Endothelial cell of hepatic sinusoid (primary cell): ENCODE data around the gene RBM38.

Experiments used
- in situ Hi-C: cut with HindIII; loops from 2 replicates; pipeline ENCODE4 v1.10.0; 2017; ENCODE audit warnings: low sequenced_read_pairs

The RBM38 gene

DNA sequence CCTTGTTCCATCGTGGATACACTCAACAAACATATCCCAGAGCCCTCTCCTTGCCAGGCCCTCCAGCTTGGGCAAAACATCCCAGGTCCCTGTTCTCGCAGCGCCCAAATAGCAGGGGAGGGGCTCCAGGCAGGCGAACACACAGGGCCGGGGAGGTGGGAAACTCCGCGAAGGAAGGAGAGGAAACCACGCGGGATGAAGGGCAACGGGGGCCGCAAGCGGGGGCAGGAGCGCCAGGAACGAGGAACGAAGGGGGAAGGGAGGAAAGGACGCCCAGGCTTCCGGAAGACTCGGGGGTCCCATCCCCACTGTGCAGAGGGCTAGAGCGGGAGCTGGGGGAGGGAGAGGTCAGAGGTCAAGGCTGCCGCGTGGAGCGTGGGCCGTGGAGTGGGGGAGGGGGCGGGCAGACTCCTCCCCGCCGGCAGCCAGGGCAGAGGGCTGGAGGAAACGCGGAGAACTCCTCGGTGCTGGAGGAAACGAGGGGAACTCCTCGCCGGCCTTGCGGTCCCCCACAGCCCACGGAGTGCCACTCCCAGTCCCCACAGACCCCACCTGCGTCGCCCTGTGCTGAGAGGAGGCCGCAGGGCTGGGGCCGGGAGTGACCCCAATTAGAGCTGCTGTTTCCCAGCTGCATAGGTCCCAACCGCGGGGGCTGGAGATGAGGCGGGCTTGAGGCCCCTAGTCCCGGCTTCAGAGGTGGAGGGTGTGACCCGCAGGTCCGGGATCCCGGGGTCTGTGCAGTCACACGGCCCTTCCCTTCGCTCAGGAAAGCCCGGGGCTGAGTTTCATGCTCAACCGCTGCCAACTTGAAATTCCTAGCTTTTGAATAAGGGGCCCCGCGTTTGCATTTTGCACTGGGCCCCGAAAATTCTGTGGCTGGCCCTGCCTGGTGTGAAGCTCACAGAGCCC is 1.2 kb upstream of the RBM38 start:
- in situ Hi-C loops: no loop called here

DNA sequence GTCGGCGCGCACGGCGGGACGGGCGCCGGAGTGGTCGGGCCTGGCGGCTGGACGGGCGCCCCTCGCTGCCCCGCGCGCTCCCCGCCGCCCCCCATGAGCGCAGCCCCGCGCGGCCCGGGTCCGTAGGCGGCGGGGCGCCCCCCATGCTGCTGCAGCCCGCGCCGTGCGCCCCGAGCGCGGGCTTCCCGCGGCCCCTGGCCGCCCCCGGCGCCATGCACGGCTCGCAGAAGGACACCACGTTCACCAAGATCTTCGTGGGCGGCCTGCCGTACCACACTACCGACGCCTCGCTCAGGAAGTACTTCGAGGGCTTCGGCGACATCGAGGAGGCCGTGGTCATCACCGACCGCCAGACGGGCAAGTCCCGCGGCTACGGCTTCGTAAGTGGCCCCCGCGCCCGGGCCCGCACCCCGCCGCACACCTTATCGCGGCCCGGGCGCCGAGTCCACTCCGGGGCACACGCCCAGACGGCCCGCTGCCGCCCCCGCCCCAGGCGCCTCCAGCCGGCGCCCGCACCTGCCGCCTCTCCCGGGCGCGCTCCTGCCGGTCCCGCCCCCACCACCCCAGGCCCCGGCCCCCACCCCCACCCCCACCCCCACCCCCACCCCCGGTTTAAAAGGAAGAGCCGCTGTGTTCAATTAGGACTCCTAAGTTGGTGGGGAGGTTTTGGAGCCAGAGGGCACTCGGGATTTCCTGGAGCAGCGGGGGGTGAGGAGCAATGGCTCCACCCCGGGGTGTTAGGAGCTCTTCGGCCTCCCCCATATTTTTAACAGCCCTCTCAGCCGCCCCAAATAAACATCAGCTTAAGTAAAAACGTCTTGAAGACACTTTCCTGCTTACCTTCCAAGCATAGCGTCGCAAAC is 474 bp downstream of the RBM38 start:
- in situ Hi-C loops: no loop called here

DNA sequence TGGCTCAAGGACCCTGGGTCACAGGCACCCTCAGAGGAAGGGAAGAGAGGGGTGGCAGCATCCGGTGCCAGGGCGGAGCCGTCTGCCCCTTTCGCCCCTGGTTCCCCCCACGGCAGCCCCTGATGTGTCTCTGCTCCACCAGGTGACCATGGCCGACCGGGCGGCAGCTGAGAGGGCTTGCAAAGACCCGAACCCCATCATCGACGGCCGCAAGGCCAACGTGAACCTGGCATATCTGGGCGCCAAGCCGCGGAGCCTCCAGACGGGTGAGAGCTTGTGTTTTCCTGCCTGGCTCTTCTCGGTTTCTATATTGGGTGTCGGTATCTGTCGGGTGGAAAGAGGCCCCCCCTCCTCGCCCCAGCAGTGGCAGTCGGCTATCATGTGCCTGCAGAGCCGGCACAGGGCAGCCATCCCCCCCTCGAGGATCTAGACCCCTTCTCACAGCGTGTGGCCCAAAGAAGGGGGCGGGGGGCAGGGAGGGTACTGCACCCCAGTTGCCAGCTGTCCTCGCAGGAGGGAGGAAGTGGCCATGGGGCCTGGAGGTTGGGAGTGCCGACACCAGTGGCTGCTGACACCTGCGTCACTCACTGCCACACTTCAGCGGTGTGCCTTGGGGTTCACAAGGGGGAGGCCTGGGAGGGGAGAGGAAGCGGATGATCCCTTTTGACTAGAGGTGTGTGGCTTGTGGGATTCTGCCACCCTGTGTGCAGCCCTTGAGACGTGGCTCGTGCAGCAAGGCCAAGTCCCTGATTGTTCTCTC is 1.5 kb downstream of the RBM38 start:
- in situ Hi-C loops: no loop called here

DNA sequence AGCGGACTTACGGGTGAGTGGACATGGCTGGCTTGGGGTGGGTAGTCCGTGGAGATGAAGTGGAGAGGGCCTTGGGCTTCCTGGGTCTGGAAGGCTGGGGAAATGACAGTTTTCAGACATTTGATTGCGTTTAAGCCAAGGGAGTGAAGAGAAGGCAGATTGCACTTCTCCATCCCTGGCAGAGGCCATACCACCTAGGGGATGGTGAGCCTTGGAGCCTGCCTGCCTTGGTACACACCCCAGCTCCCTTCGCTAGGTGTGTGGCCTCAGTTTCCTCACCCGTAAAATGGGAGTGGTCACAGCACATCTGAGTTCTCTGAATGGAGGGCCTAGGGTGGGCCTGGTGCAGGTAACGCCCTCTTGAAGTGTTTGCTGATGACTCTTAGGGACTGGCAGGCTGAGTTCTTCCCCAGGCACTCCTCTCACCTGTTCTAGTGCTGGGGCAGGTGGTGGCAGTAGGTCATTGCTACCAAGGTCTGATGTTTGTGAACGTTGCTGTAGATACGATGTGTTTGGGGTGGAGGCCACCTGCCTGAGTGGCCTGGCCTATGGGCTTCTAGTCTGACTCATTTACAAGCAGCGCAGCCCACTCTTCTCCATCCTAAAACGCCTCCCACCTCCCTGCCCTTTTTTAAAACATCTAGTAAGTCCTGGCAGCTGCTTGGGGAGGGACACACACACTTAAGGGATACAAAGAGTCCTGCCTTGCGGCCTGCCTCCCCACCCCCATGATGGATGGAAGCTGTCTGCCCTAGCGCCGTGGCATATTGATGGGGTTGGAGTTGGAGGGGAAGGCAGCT is 2.3 kb downstream of the RBM38 start:
- in situ Hi-C loops: no loop called here

DNA sequence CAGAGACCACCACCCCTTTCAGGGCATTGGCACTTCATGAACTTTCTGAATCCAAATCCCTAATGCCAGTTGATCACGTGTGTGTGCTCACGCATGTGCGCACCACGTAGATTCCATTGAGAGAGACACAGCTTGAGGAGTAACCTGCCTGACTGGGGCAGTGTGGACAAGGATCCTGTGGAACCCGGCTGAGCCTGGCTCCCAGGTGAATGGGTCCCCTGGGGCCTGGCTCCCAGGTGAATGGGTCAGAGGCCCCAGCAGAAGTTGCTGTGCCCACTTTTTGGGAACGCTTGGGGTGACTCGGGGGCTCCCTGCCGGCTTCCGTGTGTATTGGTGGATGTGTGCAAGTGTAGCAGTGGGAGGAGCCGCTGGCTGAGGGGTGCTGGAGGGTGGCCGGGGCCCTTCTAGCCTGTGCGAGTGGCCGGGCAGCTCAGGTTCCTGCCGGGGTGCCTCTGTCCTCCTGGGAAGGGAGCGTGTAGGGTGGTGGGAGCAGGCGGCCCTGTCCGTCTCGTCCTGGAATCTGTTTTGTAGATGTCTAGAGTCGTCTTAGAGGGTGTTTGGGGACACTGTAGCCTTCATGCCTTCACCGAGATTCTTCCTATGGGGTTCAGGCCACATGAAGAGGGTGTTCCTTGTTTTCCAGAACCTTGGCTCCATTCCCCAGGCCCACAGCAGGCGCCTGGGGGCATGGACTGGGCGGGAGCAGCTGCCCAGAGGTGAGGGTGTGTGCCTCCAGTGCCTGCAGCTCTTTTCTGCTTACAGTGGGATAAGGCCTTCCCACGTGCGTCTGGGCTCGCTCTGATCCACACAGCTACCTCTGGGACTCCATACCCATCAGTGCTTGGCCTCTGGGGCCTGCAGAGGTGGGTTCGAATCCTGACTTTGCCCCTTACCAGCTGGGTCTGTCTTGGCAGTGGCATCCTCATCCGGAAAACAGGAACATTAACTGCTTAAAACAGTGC is 3.2 kb downstream of the RBM38 start:
- in situ Hi-C loops: no loop called here

DNA sequence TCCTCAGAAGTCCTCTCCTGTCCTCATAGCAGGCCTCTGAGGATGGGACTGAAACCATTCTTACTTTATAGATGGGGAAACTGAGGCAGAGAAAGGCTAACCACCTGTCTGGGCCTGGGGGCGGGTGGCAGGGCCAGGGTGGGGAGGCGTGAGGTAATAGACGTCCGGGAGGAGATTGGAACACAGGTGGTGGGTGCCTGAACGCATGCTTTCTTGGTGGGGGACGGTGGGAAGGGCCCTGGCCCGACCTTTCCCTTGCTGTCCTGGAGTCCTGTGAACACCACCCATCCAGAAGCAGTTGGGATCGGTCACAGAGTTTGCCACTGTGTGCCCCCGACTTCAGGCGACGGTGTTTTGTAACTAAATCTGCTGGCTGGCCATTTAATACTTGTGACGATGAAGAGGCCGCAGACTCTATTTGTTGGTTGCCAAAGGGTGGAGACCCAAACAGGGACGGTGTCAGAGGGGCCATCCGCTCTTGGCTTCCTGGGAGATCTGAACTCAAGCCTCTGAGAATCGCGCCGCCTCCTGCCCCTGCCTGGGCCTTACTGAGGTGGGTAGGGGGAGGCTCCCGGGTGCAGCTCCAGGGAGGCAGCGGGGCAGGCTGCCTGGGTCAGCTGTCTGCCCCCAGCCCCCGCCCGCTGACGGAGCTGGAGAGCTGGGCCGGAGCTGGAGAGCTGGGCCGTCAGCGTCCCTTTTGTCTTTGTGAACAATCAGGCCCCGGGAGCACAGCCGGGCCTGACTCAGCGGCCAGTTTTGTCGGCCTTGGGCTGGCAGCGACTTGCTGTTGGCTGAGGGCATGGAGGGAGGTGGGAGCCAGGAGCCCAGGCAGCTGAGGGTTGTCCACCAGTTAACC is 4.1 kb downstream of the RBM38 start:
- in situ Hi-C loops: no loop called here

DNA sequence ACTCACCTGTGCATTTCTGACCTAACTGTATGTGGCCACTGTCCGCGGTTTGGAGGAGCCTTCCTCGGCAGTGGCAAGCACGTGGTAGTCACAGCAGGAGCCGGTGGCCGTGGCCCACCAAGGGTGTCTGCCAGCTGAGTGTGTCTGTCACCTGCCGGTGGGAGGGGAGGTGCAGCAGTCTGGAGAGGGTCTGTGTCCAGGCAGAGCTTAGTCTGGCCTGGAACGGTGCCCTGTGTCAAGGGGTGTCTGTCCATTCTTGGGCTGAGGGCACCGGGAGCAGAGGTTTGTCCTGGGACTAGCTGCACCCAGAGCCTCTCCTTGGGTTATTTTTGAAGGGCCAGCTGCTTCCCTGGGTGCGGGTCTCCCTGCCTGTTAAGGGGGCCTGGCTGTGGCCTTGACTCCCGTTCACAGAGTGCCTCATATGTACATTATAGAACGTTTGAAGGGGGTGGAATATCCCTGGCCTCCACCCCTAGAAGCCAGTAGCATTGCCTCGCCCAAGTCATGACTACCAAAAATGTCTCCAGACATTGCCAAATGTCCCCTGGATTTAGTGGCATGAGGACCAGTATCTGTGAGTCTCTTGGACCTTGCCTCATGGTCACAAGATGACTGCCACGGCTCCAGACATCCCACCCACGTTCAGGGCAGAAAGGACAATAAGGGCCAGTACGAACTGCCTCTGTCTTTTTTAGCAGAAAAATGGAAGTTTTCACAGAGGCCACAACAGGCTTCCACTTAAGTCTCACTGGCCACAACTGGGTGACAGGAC is 5.2 kb downstream of the RBM38 start:
- in situ Hi-C loops: no loop called here

DNA sequence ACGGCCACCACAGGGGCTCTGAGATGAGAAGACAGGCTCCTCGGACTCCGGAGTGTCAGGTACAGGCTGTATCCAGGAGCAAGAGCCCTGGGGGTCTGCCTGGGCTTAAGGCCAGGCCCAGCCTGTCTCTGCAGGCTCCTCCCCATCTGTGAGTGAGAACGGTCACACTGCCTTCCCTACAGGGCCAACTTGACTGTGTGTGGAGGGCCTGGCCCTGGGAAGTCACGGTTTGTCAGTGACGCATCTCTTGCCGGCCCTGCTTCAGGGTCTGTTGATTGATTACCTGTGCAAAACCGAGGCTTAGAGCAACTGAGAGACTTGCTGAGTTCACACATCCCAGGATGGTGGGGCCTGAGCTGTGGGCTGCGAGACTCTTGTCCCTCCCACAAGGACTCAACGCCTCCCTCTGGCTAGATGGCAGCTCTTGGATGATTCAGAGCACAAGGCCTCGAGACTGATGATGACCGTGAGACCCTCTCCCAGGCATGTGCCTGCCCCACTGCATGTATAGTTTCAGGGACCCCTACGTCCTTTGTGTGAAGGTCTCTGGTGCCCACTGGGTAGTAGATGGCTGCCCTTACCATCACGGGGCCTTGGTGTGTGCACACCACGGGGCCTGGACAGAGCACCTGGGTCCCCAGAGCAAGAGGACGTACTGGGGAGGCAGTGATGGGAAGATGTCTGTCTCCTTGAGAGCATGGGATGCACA is 5.9 kb downstream of the RBM38 start:
- in situ Hi-C loops: no loop called here

DNA sequence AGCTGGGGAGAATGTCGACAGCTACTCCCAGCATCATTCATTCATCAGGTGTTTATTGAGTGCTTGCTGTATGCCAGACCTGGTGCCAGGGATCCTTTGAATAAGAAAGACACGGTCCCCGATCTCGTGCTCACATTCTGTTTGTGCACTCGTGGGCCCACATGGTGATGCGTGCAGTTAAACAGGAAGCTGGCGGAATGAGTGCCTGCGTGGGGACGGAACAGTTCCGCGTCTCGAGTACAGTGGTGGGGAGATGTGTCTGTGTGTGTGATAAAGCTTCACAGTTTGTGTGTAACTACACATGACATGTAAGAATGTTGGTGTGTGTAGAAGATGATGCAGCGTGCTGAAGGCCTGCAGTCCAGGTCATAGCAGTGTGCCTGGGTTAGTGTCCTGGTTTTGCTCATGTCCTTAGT is 6.5 kb downstream of the RBM38 start:
- in situ Hi-C loops: no loop called here

DNA sequence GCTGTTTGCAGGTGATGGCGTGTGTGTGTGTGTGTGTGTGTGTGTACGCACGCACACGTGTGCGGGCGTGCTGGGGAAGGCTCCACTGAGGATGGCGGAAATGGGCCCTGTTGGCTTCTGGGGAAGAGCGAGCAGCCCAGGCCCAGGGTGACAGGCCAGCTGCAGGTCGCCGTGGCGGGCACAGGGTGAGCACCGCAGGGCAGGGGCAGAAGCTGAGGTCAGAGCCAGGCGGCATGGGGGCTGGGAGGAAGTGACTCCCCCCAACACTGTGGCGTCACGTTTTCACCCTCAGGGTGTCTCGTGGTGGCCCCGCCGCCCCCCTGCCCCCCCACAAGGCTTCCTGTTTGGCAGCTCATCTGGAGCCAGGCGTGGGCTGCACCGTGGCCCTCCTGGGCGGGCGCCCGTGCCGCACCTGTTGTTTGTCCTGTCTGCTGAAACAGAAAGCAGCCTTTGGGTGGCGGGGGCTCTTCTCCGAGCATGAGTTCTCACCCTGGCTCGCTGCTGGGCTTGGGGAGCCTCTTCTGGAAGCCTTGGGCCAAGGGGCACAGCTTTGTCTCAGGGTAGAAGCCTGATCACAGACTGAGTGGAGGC is 7.1 kb downstream of the RBM38 start:
- in situ Hi-C loops: no loop called here

DNA sequence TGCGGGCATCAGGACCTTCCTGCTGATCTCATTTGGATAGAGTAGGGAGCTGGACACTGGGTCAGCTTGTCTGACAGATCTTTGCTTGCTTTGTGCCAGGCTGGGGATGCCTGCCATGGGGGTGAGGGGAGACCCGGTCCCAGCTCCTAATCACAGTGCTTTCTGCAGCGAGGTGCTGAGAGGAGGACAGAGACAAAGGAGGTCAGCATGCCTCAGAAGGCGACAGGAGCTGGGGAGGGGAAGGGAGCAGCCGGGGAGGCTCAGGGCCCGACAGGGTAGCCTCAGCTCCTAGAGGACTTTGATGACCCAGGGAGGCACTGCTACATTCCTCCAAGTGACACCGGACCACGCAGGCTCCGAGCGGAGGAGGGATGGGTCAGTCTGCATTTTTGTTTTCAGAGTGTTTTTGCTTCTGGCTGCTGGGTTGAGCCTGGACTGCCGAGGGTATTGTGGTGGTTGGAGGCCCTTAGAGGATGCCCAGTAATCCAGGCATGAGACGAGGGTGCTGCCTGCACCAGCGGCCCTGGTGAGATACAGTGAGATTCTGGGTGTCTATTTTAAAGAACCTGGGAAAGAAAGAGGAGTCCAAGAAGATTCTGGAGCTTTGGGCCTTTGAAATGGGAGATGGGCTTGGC is 7.8 kb downstream of the RBM38 start:
- in situ Hi-C loops: no loop called here

DNA sequence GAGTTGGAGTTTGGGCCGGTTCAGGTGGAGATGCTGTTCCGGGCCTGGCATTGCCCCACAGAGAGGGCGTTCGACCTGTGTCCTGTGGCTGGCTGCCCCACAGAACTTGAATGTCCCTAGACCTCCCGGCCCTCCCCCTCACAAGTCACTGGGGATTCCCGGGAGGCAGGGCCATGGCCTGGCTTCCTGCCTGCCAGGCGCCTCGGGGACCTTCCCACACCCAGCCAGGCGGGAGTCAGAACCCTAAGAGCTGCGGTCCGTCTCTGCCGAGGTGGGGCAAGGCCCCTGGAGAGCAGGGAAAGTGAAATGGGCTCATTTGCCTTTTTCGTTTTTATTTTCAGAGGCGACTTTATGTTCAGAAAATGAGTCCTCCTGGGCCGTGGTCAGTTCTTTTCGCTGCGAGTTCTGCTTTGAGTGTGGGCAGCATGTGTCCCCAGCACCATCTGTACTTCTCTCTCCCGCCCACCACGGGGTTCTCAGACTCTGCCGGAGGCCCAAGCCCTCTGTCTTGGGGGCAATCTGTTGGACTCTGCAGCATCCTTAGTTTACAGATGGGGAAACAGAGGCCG is 8.5 kb downstream of the RBM38 start:
- in situ Hi-C loops: no loop called here

DNA sequence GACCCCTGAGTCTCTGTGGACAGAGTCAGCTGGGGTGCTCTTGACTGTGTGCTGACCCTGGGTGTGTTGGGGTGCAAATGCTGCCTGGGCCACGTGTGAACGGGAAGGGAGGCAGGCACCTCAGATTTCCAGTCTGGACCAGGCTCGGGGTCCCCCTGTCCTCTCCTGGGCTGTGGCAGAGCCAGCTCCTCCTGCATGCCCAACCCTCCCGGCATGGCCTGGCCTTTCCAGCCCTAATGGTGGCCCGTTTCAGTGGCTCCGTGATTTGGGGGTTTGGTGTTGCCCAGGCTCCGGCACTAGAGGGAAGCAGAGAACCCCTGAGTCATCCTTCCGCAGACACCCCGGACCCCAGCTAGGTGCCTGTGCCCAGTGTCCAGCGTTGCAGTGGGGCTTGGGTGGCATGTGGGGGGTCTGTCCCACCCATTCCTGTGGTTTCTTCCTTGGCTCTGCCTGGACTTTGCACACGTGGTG is 9.1 kb downstream of the RBM38 start:
- in situ Hi-C loops: no loop called here

DNA sequence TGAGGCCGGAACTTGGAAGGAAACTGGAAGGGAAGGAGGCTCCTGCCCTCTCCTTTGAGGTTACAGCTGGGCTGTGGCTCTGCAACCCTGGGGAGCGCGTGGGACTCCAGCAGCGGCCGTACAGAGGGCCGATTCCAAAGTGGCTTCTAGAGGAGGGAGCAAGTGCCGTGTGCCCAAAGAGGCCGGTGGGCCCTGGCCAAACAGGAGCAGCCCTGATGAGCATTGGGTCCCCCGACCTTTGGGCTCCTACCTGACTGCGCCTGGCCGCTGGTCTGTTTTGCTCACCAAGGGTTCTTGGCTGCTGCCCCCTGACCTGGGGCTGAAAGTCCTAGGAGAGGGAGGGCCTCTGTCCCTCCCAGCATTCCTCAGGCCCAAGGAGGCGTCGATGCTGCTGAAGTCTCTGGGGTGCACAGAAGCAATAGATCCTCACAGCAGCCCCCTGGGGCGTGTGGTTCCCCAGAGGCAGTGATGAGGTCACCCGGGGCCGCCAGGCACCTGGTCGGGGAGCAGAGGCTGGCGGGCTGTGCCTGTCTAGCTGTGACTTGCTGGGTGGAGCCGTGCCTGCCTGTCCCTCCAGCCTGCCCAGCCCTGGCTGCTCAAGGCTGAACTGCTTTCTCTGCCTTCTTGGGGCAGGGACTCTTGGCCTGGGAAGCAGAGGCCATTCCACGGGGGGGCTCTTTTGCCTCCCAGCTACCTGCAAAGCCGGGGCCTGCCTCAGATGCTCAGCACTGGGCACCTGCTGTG is 9.8 kb downstream of the RBM38 start:
- in situ Hi-C loops: no loop called here

DNA sequence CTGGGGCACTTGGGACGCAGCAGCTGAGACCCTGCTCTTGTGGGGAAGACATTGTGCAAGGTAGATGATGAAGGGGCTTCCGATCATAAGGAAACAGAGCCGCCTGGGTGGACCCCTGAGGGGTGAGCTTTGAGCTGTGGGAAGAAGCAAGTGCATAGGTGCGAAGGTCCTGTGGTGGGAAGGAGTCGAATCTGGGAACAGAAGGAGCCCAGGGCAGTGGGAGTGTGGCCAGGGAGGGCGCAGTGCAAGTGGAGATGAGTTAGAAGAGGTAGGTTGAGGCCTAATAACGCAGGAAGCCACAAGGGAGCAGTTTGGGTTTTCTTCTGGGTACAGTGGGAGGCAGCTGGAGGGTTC is 10.3 kb downstream of the RBM38 start:
- in situ Hi-C loops: no loop called here
